ENCODE measurements around the gene CLPSL1.

The CLPSL1 gene

GRCh38 chr6:35769211-35769610 is 11.6 kb upstream of the CLPSL1 start:
- no peaks in the 10 kb centered on the region for H3F3A ChIP-seq (ENCODE audit: insufficient read depth, low read length)
- DNase-seq, result no peak
- no peak overlapping the region for H2AFZ ChIP-seq (ENCODE audit: low read length)
- peaks cover under 1% of the 10 kb centered on the region; the same call in 1 of the 2 replicates for H3K27me3 ChIP-seq (replicated peaks; ENCODE audit: insufficient read depth, low read length)
- H3K4me3 ChIP-seq (ENCODE audit: low read length), result no peak overlapping the region
- H4K20me1 ChIP-seq (ENCODE audit: insufficient read depth, low read length), result no peaks in the 10 kb centered on the region
- H3K79me2 ChIP-seq (ENCODE audit: low read length), result no peaks in the 10 kb centered on the region
- H3K4me1 ChIP-seq (ENCODE audit: low read length), result no peaks in the 10 kb centered on the region
- no peak overlapping the region for H3K4me2 ChIP-seq (ENCODE audit: low read depth, low read length)
- H3K36me3 ChIP-seq (replicated peaks; ENCODE audit: insufficient read depth, low read length), result no peaks in the 10 kb centered on the region
- no peaks in the 10 kb centered on the region for H3K9me2 ChIP-seq (replicated peaks; ENCODE audit: insufficient read depth, low read length)
- H3K9ac ChIP-seq (ENCODE audit: low read length), result no peak overlapping the region
- H3K27ac ChIP-seq (ENCODE audit: low read length), result no peak overlapping the region
- H3K9me3 ChIP-seq (replicated peaks; ENCODE audit: insufficient read depth, low read length), result no peaks in the 10 kb centered on the region
- TF ChIP-seq, protein P1, sequence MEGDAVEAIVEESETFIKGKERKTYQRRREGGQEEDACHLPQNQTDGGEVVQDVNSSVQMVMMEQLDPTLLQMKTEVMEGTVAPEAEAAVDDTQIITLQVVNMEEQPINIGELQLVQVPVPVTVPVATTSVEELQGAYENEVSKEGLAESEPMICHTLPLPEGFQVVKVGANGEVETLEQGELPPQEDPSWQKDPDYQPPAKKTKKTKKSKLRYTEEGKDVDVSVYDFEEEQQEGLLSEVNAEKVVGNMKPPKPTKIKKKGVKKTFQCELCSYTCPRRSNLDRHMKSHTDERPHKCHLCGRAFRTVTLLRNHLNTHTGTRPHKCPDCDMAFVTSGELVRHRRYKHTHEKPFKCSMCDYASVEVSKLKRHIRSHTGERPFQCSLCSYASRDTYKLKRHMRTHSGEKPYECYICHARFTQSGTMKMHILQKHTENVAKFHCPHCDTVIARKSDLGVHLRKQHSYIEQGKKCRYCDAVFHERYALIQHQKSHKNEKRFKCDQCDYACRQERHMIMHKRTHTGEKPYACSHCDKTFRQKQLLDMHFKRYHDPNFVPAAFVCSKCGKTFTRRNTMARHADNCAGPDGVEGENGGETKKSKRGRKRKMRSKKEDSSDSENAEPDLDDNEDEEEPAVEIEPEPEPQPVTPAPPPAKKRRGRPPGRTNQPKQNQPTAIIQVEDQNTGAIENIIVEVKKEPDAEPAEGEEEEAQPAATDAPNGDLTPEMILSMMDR (IDR thresholded peaks at IDR 0.05; ENCODE audit: low read length), result no peak
- TF ChIP-seq EZH2 (optimal IDR thresholded peaks at IDR 0.05; ENCODE audit: low read depth, low read length), result no peak
- TF ChIP-seq EZH2phosphoT487 (IDR thresholded peaks at IDR 0.05; ENCODE audit: low read length), result no peak

GRCh38 chr6:35771343-35771627 is 9.5 kb upstream of the CLPSL1 start:
- Histone ChIP-seq H3K27me3 (replicated peaks; ENCODE audit: insufficient read depth, low read length) (peaks cover 8% of the 10 kb centered on the region), H3K9me3 (replicated peaks; ENCODE audit: insufficient read depth, low read length) (no peaks in the 10 kb centered on the region), H2AFZ (ENCODE audit: low read length) (no peak overlapping the region), H3K9me2 (replicated peaks; ENCODE audit: insufficient read depth, low read length) (no peaks in the 10 kb centered on the region), H3K79me2 (ENCODE audit: low read length) (no peaks in the 10 kb centered on the region), H4K20me1 (ENCODE audit: insufficient read depth, low read length) (no peaks in the 10 kb centered on the region), H3K9ac (ENCODE audit: low read length) (no peak overlapping the region), H3K27ac (ENCODE audit: low read length) (no peak overlapping the region), H3K36me3 (replicated peaks; ENCODE audit: insufficient read depth, low read length) (no peaks in the 10 kb centered on the region), H3F3A (ENCODE audit: insufficient read depth, low read length) (no peaks in the 10 kb centered on the region), H3K4me2 (ENCODE audit: low read depth, low read length) (no peak overlapping the region), H3K4me1 (ENCODE audit: low read length) (no peaks in the 10 kb centered on the region), H3K4me3 (ENCODE audit: low read length) (no peak overlapping the region)
- no peak for DNase-seq
- TF ChIP-seq, protein P1 (IDR thresholded peaks at IDR 0.05; ENCODE audit: low read length), result no peak
- TF ChIP-seq EZH2 (optimal IDR thresholded peaks at IDR 0.05; ENCODE audit: low read depth, low read length), result no peak
- TF ChIP-seq EZH2phosphoT487 (IDR thresholded peaks at IDR 0.05; ENCODE audit: low read length), result no peak

DNA sequence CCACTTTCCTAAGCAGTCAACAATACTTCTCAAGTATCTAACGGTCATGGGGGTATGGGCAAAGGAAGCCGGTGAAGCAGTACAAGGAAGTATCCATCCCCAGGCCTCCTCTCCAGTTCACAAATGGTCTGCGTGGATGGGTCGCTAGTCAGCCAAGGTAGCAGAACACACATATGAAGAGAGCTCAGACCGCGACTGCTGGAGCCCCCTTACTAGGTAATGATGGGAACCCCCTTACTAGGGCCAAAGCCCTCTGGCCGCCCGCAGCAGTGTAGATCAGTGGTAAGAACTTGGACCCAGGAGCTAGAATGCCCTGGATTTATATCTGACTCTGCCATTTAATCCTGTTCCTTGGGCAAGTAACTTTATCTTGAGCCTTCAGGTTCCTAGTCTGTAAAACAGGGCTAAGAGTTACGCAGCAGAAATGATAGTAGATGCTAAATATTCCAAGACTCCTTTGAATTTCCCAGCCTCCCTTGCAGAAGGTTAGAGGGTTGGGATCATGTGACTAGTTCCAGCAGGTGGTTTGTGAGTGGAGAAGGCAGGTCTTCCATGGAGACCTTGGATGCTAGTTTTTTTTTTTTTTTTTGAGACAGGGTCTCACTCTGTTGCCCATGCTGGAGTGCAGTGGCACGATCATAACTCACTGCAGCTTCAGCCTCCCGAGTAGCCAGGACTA is 6.6 kb upstream of the CLPSL1 start:
- H2AFZ ChIP-seq (ENCODE audit: low read length), result no peak overlapping the region
- no peaks in the 10 kb centered on the region for H3K79me2 ChIP-seq (ENCODE audit: low read length)
- H4K20me1 ChIP-seq (ENCODE audit: insufficient read depth, low read length), result no peaks in the 10 kb centered on the region
- H3K36me3 ChIP-seq (replicated peaks; ENCODE audit: insufficient read depth, low read length), result no peaks in the 10 kb centered on the region
- no peaks in the 10 kb centered on the region for H3K9me3 ChIP-seq (replicated peaks; ENCODE audit: insufficient read depth, low read length)
- no peak overlapping the region for H3K4me2 ChIP-seq (ENCODE audit: low read depth, low read length)
- DNase-seq, result no peak
- peaks cover 10% of the 10 kb centered on the region for H3K27me3 ChIP-seq (replicated peaks; ENCODE audit: insufficient read depth, low read length)
- no peak overlapping the region for H3K4me3 ChIP-seq (ENCODE audit: low read length)
- no peaks in the 10 kb centered on the region for H3F3A ChIP-seq (ENCODE audit: insufficient read depth, low read length)
- H3K27ac ChIP-seq (ENCODE audit: low read length), result no peak overlapping the region
- no peak for TF ChIP-seq EZH2 (optimal IDR thresholded peaks at IDR 0.05; ENCODE audit: low read depth, low read length)
- TF ChIP-seq, protein P1 (IDR thresholded peaks at IDR 0.05; ENCODE audit: low read length), result no peak
- no peak for TF ChIP-seq EZH2phosphoT487 (IDR thresholded peaks at IDR 0.05; ENCODE audit: low read length)
- no peaks in the 10 kb centered on the region for H3K9me2 ChIP-seq (replicated peaks; ENCODE audit: insufficient read depth, low read length)
- H3K4me1 ChIP-seq (ENCODE audit: low read length), result no peaks in the 10 kb centered on the region
- H3K9ac ChIP-seq (ENCODE audit: low read length), result no peak overlapping the region
